ENCODE data around the gene MPP3.
A peak's percentile ranks its signal among the peaks of the same experiment; 100 is the strongest.

MPP3 gene

GRCh38 chr17:43769859-43770258, 63.1 kb downstream of the MPP3 start:
- DNase-seq = no peak

GRCh38 chr17:43769426-43769825, 63.5 kb downstream of the MPP3 start:
- DNase-seq = no peak

- no peak for DNase-seq
Measured at GRCh38 chr17:43768943-43769342, 64.0 kb downstream of the MPP3 start.

GRCh38 chr17:43768382-43768781, 64.6 kb downstream of the MPP3 start:
- no peak for DNase-seq

GRCh38 chr17:43767713-43768059, 65.3 kb downstream of the MPP3 start:
- no peak for DNase-seq

- DNase-seq = no peak
Measured at GRCh38 chr17:43767053-43767712, 65.8 kb downstream of the MPP3 start.

GRCh38 chr17:43766413-43767052, 66.4 kb downstream of the MPP3 start:
- peak; percentile 53 for DNase-seq

GRCh38 chr17:43760254-43760852, 72.6 kb downstream of the MPP3 start:
- DNase-seq = peak; percentile 88

- no peak for DNase-seq
Measured at GRCh38 chr17:43759836-43760235, 73.1 kb downstream of the MPP3 start.

GRCh38 chr17:43758497-43759174, 74.3 kb downstream of the MPP3 start, which contains the start of gene SOST:
TSS of gene SOST (minus strand) at chr17:43758791. CDS start at chr17:43758741, 50 bp downstream.
- no peak for DNase-seq

- no peak for DNase-seq
Measured at GRCh38 chr17:43758086-43758485, 74.9 kb downstream of the MPP3 start.

GRCh38 chr17:43757171-43757660, 75.7 kb downstream of the MPP3 start:
- DNase-seq = no peak

- no peak for DNase-seq
Measured at GRCh38 chr17:43756201-43756600, 76.7 kb downstream of the MPP3 start.

GRCh38 chr17:43755389-43755875, 77.5 kb downstream of the MPP3 start:
- no peak for DNase-seq

- no peak for DNase-seq
Measured at GRCh38 chr17:43754947-43755346, 78.0 kb downstream of the MPP3 start.

GRCh38 chr17:43753493-43754129, 79.3 kb downstream of the MPP3 start:
- peak; percentile 66 for DNase-seq

Data from fibroblast of skin of right biceps (primary cell).